COR-L47 (cell line): Measurements from ENCODE around the gene DDX25.
A peak's percentile ranks its signal among the peaks of the same experiment; 100 is the strongest.
"Not testable (repeated sequence)": the region's sequence is repeated elsewhere in the genome, so short reads cannot be mapped to it uniquely, and the experiment has no call there.

Source experiments
- DNase-seq: peaks from one replicate; lab custom pipeline; 2025; lab: John Stamatoyannopoulos, UW

Gene DDX25

GRCh38 chr11:125904678-125905077 is 370 bp downstream of the DDX25 start:
- DNase-seq, result no peak

GRCh38 chr11:125910226-125910849 is 6.0 kb downstream of the DDX25 start:
- DNase-seq, result no peak

DNA sequence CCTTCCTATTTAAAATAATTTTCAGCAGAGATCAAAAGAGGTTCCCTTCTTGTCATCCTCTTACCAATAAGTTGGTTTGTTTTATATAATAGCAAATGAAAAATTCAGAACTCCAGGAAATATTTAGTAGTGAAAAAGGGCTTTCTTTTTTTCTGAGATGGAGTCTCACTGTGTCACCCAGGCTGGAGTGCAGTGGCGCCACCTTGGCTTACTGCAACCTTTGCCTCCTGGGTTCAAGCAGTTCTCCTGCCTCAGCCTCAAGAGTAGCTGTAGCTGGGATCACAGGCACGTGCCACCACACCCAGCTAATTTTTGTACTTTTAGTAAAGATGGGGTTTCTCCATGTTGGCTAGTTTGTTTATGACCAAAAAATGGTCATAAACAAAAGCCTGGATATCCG is 10.3 kb downstream of the DDX25 start:
- not testable (repeated sequence) for DNase-seq

- DNase-seq, result no peak
These were observed 12.5 kb downstream of the DDX25 start for GRCh38 chr11:125916683-125917347.

- no peak for DNase-seq
These were observed 14.0 kb downstream of the DDX25 start for GRCh38 chr11:125918140-125918840.

DNA sequence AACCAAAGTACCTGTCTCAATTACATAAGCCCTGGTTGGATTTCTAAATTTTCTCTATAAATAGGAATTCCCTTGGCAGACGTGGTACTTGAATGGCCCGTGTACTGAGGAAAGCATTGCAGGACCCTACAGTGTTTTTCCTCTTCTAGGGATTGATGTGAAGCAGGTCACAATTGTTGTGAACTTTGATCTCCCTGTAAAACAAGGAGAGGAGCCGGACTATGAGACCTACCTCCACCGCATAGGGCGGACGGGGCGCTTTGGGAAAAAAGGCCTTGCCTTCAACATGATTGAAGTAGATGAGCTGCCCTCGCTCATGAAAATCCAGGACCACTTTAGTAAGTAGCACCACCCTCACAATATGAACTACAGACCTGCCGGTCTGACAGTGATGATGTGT is 16.7 kb downstream of the DDX25 start:
- no peak for DNase-seq

DNA sequence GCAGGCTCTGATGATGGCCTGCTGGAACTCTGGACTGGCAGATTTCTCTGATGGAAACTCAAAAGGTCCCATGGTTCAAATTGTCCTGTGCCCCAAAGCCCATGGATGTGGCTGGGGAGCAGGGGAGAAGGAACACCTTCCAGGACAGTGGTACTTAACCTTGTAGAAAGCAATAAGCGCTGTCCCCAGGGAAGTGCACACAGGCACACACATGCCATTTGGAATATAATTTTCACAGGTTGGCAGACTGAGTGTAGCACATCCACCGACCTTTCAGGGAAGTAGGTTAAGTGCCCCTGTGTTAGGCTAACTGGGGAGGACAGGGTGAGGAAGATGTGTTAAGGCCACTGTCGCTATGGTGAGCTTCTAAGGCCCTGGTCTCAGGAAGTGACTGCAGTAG is 17.8 kb downstream of the DDX25 start:
- no peak for DNase-seq

GRCh38 chr11:125923012-125923579 is 18.8 kb downstream of the DDX25 start:
- DNase-seq, result peak; percentile 61

DNA sequence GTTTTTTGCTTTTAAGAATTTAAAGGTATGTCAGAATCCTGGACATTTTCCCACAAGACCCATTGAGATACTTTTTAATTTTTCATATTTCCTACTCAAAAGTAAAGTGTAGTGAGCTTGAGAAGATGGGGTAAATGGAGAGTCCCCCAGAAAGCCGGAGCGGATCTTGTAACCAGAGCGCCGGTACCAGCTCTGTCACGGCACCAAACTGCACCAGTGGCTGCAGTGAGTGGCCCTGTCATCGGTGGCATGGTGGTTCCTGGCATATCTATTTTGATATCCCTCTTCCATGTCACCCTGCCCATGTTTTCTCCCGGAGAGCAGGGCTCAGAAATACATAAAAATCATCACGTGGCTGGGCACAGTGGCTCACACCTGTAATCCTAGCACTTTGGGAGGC is 19.3 kb downstream of the DDX25 start:
- DNase-seq, result no peak

- no peak for DNase-seq
These were observed 20.2 kb downstream of the DDX25 start for GRCh38 chr11:125924384-125925007.

DNA sequence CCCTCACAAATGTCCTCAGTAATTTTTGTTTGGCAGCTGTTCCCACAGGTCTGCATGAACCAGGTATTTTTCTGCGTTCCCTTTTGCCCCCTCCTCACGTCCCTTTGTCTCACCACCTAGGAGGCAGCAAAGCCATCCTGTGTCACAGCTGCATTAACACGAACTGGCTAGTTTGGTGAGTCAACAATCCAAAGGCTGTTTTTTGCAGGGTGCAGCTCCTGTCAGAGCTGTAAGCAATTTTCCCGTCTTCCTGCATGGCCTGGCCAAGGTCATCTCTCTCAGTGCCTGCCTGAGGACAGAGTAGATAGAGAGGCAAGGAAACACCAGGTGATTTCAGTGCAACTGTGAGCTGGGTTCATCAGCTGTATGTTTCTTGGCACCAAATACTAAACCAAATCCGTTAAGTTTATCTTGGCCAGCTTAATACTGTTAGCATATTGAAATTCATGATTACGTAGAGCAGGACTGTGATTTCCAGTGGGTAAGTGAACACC is 21.0 kb downstream of the DDX25 start:
- DNase-seq, result peak; percentile 5

DNA sequence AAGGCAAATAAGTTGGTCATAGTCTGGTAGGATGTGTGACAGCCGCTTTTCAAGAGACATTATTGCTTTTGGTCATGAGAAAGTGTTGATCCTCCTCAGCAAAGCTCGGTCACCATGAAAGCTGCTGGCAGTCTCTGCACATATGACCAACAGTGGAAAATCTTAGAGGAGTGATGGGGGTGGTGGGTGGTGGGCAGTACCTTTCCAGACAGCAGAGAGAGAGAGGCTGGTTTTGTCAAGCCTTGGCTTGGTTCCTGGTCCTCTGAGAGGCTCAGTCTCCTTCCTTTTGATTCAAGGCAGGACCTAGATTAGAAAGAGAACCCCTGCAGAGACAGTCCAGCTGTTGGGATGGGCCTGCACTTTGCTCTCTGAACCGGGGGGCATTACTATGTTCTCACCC is 21.5 kb downstream of the DDX25 start:
- DNase-seq, result no peak

GRCh38 chr11:125926682-125927081 is 22.4 kb downstream of the DDX25 start:
- no peak for DNase-seq

- DNase-seq, result no peak
These were observed 25.3 kb downstream of the DDX25 start for GRCh38 chr11:125929445-125930075.

GRCh38 chr11:125930076-125930450 is 25.8 kb downstream of the DDX25 start:
- no peak for DNase-seq

DNA sequence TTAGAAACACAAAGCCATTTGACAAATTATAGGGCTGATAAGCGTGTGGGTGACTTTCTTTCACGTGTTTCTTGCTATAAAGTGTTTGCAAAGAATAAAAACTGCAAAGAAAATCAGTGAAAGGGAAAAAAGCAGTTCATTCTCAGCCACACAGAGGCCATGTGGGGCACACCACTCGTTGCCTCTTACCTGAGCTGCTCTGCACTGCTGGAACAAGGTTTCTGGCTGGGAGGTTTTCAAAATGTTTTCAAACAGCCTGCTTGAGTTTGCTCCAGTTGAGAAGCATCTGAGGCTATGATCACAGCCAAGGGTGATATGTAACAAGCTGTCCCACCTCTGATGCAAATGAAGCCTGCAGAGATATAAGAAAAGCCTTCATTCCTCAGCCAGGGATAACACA is 26.8 kb downstream of the DDX25 start:
- DNase-seq, result no peak

DNA sequence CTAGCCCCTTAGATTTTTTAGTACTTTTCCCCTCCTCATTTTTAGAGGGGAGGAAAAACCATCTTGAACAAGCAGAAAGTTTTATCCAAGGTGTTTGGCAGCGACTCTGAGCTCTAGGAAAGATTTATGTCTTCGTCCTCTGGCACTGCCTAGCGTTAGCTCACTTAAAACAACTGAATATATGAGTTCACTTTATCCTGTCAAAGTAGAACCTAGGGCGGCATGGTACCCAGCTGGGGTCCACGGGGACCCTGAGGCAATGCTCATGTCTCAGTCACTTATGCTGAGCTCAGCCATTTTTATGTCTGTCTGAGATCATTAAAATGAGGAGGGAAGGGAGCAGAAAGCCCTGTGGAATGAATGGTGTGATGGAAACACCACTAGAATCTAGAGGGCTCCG is 27.4 kb downstream of the DDX25 start:
- DNase-seq, result no peak

GRCh38 chr11:125932301-125932700 is 28.0 kb downstream of the DDX25 start:
- no peak for DNase-seq

DNA sequence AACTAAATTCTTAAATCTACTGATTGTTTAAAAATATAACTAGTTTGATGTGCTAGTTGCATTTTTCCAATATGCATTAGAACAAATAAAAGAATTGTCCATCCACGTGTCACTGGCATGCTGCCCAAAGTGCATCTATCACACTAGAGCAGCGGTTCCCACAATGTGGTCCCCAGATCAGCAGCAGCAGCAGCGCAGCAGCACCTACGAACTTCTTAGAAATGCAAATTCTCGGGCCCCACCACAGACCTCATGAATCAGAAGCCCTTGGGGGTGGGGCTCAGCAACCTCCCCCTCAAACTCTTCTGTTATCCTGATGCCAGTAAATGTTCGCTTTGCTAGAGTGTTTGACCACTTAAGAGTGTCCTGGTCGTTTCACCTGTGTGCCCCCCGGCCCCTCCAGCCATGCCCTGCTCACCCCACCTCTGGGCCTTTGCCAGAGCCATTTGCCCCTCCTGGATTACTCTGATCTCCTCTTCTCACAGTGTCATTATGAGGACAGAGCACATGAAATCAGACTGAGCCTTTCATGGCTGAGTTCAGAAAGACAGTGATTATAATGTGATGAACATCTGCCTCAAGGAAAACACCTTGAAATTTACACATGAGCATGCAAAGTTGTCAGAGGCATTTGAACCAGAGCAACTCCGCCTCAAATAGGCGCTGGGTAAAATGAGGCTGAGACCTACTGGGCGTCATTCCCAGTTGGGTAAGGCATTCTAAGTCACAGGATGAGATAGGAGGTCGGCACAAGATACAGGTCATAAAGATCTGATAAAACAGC is 28.9 kb downstream of the DDX25 start:
- no peak for DNase-seq

- no peak for DNase-seq
These were observed 30.2 kb downstream of the DDX25 start for GRCh38 chr11:125934473-125934872.

DNA sequence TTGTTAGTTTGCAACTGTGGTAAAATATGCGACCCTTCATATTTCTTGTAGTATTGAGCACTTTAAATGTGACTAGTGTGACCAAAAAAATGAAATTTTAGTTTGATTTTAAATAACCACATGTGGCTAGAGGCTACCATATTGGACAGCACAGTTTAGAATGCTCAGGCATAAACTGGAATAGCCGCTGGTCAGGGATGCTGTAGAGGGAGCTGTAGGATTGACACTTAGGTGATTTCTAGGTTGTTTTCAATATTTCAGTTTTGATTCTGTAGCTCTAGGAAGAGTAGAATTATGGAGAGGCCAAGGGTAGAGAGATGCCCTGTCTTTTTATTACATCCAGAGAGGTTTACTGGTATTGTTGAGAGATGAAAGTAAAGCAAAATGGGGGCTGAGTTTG is 30.7 kb downstream of the DDX25 start:
- no peak for DNase-seq
